NB4 (cell line): ENCODE measurements around the gene EP300.

ENCODE experiments used
- CTCF ChIP-seq: IDR thresholded peaks from one replicate; pipeline ENCODE4 v1.5.1; 2012; ENCODE audit warnings: low read depth, low read length
- POLR2A ChIP-seq: IDR thresholded peaks from 2 replicates; pipeline ENCODE4 v1.6.1; 2011; ENCODE audit warnings: mild to moderate bottlenecking; ENCODE audit not compliant: insufficient read length; ENCODE audit errors: extremely low read depth

- TF ChIP-seq CTCF (no peak), POLR2A (no peak)
Measured at GRCh38 chr22:41085842-41086241, 6.5 kb upstream of the EP300 start.
